GM12872 (cell line): ENCODE results near the gene SLC35F3.

Source experiments
- TF ChIP-seq, protein P1 (sequence below): IDR thresholded peaks from 3 replicates; pipeline ENCODE4 v1.5.1; 2011; ENCODE audit warnings: low read depth, mild to moderate bottlenecking, low read length, moderate library complexity; ENCODE audit not compliant: insufficient read depth

SLC35F3 gene

DNA sequence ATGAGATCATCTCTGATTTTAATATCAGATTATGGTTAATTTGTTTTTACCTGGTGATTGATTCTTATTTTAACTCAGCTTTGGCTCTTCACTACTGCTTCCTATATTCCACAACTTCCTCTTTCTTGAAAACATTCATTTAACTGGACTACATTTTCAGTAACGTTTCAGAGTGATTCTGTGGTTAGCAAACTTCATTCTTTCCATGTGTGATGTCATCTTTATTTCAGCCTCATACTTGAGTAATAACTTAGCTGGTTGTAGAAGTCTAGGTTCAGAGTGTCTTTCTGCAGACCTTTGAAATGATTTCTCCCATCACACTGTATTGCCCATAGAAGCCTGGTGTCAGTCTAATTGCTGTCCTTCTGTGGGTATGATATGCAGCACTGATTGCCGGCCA lies 36.0 kb upstream of the SLC35F3 start:
- TF ChIP-seq, protein P1, sequence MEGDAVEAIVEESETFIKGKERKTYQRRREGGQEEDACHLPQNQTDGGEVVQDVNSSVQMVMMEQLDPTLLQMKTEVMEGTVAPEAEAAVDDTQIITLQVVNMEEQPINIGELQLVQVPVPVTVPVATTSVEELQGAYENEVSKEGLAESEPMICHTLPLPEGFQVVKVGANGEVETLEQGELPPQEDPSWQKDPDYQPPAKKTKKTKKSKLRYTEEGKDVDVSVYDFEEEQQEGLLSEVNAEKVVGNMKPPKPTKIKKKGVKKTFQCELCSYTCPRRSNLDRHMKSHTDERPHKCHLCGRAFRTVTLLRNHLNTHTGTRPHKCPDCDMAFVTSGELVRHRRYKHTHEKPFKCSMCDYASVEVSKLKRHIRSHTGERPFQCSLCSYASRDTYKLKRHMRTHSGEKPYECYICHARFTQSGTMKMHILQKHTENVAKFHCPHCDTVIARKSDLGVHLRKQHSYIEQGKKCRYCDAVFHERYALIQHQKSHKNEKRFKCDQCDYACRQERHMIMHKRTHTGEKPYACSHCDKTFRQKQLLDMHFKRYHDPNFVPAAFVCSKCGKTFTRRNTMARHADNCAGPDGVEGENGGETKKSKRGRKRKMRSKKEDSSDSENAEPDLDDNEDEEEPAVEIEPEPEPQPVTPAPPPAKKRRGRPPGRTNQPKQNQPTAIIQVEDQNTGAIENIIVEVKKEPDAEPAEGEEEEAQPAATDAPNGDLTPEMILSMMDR = no peak

DNA sequence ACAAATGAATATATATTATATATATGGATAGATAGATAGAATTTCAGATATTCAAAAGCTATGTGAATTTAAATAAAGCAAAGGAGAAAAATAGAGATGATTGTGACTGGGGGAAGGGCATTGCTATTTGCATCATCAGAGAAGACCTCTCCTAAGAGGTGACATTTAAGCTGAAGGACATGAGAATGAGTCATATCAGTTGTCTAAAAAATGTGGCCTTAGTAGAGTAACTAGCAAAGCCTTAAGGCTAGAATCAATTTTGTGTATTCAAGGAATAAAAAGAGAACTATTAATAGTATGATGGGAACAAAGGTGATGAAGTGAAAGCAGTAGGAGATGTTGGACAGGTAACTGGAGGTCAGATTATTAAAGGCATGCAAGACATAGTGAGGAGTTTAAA lies 34.8 kb upstream of the SLC35F3 start:
- TF ChIP-seq, protein P1 = no peak

DNA sequence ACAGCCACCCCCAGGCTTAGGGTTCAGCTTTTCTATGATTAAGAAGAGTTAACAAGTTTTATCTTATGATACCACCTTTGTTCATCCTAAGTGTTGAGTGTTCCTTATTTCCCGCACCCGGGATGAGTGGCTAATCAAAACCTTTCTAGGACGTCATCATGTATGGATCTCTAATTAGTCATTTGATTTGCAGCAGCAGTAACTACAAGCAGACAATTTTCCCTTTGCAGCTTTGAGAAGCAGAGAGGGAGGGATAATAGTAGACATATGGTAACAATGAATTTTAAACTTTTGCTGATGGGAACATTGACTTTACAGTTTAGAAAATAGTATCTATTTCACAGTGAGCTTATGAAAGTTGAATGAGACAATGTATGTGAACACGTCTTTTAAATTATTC lies 30.8 kb upstream of the SLC35F3 start:
- TF ChIP-seq, protein P1 = no peak

DNA sequence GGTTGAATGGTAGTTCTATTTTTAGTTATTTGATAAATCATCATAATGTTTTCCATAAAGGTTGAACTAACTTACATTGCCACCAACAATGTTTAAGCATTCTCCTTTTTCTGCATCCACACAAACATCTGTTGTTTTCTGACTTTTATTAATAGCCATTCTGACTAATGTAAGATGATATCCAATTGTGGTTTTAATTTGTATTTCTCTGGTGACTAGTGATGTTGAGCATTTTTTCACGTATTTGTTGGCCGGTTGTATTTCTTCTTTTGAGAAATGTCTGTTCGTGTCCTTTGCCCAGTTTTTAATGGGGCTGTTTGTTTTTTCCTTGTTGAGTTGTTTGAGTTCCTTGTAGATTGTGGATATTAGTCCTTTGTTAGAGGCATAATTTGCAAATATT lies 24.6 kb upstream of the SLC35F3 start:
- TF ChIP-seq, protein P1 = no peak

DNA sequence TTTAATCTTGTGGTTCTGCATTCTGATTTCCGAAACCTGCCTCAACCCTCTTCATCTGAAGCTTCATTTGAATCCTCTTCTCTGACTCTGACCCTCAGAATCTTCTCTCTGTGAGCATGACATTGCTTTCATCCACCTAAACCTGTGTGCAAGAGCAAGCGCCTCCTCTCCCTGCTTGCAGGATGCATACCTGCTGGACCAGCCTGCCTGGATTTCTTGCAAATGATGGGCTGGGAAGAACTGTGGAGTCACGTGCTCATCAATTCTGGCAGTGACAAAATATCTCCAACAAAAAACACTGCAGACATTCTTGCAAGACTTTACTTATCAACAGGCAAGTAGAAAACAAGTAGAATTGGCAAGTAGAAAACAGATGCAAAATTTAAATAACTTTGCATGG lies 20.8 kb upstream of the SLC35F3 start:
- TF ChIP-seq, protein P1 = no peak

DNA sequence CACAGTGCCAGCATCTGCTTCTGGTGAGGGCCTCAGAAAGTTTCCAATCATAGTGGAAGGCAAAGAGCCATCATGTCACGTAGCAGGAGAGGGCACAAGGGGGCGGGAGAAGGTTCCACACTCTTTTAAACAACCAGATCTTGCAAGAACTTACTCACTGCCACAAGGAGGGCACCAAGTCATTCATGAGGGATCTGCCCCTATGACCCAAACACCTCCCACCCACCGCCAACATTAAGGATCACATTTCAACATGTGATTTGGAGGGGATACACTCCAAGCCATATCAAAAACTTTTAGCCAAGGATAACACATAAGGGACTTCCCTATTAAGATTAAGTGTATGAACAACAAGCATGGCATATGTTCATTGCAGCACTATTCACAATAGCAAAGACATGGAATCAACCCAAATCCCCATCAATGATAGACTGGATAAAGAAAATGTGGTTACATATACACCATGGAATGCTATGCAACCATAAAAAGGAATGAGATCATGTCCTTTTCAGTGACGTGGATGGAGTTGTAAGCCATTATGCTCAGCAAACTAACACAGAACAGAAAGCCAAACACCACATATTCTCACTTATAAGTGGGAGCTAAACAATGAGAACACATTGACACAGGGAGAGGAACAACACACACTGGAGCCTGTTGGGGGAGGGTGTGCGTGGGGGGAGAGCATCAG lies 19.9 kb upstream of the SLC35F3 start:
- TF ChIP-seq, protein P1 = no peak

DNA sequence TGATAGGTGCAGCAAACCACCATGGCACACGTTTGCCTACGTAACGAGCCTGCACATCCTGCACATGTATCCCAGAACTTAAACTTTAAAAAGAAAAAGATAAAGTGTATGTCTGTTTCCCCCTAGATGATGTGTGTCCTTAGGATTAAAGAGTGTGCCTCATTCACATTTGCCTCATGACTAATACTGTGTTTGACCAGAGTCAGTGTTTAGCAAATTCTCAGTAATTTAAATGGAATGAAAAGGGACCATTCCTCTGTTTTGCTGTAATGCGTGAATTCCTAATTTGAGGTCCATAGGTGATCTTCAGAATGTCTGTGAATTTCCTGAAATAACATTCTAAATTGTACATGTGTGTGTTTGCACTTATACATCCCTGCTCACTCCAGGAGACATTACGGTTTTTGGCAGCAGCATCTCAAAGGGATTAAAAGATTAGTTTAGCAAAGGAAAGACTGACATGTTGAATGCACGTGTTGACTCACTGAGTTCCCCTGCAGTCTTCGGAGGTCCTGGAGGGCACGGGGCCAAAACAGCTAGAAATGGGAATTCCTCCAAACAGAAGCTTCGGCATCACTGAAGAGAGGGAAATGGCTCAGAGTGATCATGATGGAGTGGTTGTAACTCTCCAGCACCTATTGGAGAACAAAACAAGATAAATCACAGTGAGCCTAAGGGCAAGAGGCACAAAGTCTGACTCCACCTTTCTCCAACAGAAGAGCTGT lies 19.1 kb upstream of the SLC35F3 start:
- TF ChIP-seq, protein P1 = no peak
